K562 (cell line): ENCODE data around the gene CCNY. TPM values are rescaled to one million over a fixed set of nuclear protein-coding genes. Genes with fewer than 3 reads are reported as not detected.

Source experiments
- CBFA2T2 ChIP-seq: fragments of 450-650 bp; conservative IDR thresholded peaks from 2 replicates; pipeline ENCODE4 v1.6.1; 2017; ENCODE audit warnings: mild to moderate bottlenecking
- CBX3 ChIP-seq, 2 experiments: IDR thresholded peaks; 1 replicate in 1 of 2; 2 replicates in 1 of 2; pipeline ENCODE4 v1.6.1; 2012; ENCODE audit warnings: inconsistent platforms in 2 of 2, low read length in 2 of 2, borderline replicate concordance in 1 of 2, control low read depth in 1 of 2
- COPS2 ChIP-seq: fragments of 450-650 bp; conservative IDR thresholded peaks from 2 replicates; pipeline ENCODE4 v1.6.1; 2016; ENCODE audit warnings: mild to moderate bottlenecking, moderate library complexity
- DACH1 ChIP-seq: fragments of 450-650 bp; IDR thresholded peaks from 2 replicates; pipeline ENCODE4 v1.6.1; 2018; ENCODE audit not compliant: partially characterized antibody
- GABPB1 ChIP-seq: sonication (generic); formaldehyde crosslinking; IDR thresholded peaks from 2 replicates; pipeline ENCODE4 v1.8.0; 2022; ENCODE audit warnings: mild to moderate bottlenecking, missing genetic modification reagents
- HMG20A ChIP-seq: fragments of 450-650 bp; formaldehyde crosslinking; conservative IDR thresholded peaks from 2 replicates; pipeline ENCODE4 v1.4.0; 2020; ENCODE audit warnings: mild to moderate bottlenecking, mixed read lengths
- HNRNPLL ChIP-seq: fragments of 200-400 bp; formaldehyde crosslinking; IDR thresholded peaks from 2 replicates; pipeline ENCODE4 v1.6.1; 2017; ENCODE audit warnings: low read length, low read depth, mild to moderate bottlenecking; ENCODE audit not compliant: poor library complexity, severe bottlenecking
- NCOA4 ChIP-seq: fragments of 450-650 bp; IDR thresholded peaks from 2 replicates; pipeline ENCODE4 v1.6.1; 2018; ENCODE audit warnings: mild to moderate bottlenecking; ENCODE audit not compliant: partially characterized antibody
- PHB ChIP-seq: fragments of 250-450 bp; sonication (Bioruptor Pico); IDR thresholded peaks from 2 replicates; pipeline ENCODE4 v1.5.0; 2021
- POLR2AphosphoS5 ChIP-seq: IDR thresholded peaks from 2 replicates; pipeline ENCODE4 v1.6.1; 2011; ENCODE audit warnings: mild to moderate bottlenecking, low read depth, low read length, moderate library complexity; ENCODE audit not compliant: control insufficient read depth, insufficient read depth
- SMAD1 ChIP-seq: fragments of 150-350 bp; IDR thresholded peaks from 2 replicates; pipeline ENCODE4 v1.6.1; 2014; ENCODE audit warnings: low read length, low read depth; ENCODE audit not compliant: partially characterized antibody
- SMARCA4 ChIP-seq: fragments of 450-650 bp; IDR thresholded peaks from 2 replicates; pipeline ENCODE4 v1.6.1; 2016
- ZBTB17 ChIP-seq: fragments of 450-650 bp; formaldehyde crosslinking; IDR thresholded peaks from 2 replicates; pipeline ENCODE4 v1.4.0; 2020; ENCODE audit warnings: mild to moderate bottlenecking
- polyA plus RNA-seq, 8 experiments: library from polyadenylated mRNA; depleted of rRNA in 4 of 8; stranded (reverse) in 5 of 8; unstranded in 3 of 8; fragments of >200 nt; fragmentation: Nextera tagmentation in 2 of 8; fragmentation: Illumina TruSeq in 1 of 8; extraction: Ambion mirVana in 2 of 8; extraction: Trizol in 1 of 8; gene quantifications; 2 replicates each; pipeline versions ENCODE4 v1.2.1 to v1.2.3, GENCODE V29; 2011 to 2014; ENCODE audit warnings: inconsistent platforms in 1 of 8, missing spikeins in 1 of 8
- total RNA-seq, 7 experiments: library from RNA; depleted of rRNA in 6 of 7; stranded (reverse); fragments of >200 nt in 6 of 7; fragmentation: Illumina TruSeq in 2 of 7; extraction: Trizol in 2 of 7; gene quantifications; 2 replicates each; pipeline versions ENCODE4 v1.2.1 to v1.2.3, GENCODE V29; 2011 to 2021; ENCODE audit warnings: low replicate concordance in 1 of 7
- TF ChIP-seq, protein P1 (sequence below), 2 experiments: fragments of 450-650 bp in 1 of 2; IDR thresholded peaks; 2 replicates each; pipeline ENCODE4 v1.6.1; 2011 to 2017; ENCODE audit warnings: low read depth in 2 of 2, antibody characterized with exemption in 1 of 2, borderline replicate concordance in 1 of 2, low read length in 1 of 2, mild to moderate bottlenecking in 1 of 2, mixed read lengths in 1 of 2; ENCODE audit not compliant: control insufficient read depth in 1 of 2
- TF ChIP-seq, protein P2 (sequence below): fragments of 450-650 bp; IDR thresholded peaks from 2 replicates; pipeline ENCODE4 v1.6.1; 2018; ENCODE audit warnings: mild to moderate bottlenecking, low read depth; ENCODE audit not compliant: partially characterized antibody
- TF ChIP-seq, protein P3 (sequence below): fragments of 250-450 bp; sonication (Bioruptor Pico); IDR thresholded peaks from 2 replicates; pipeline ENCODE4 v1.5.0; 2020; ENCODE audit warnings: mild to moderate bottlenecking
- TF ChIP-seq, protein P4 (sequence below): fragments of 450-650 bp; formaldehyde crosslinking; IDR thresholded peaks from 2 replicates; pipeline ENCODE4 v1.4.0; 2020; ENCODE audit warnings: mild to moderate bottlenecking, moderate library complexity
- TF ChIP-seq, protein P5 (sequence below): fragments of 450-650 bp; IDR thresholded peaks from 2 replicates; pipeline ENCODE4 v1.6.1; 2017; ENCODE audit warnings: mild to moderate bottlenecking, moderate library complexity

The CCNY gene
- total and polyA plus RNA-seq, 9 of the 15 experiments (the other 6 are each of a cell fraction or from before 2014, with no cell fraction given), result 8.4 to 109 (median 38.6) TPM

DNA sequence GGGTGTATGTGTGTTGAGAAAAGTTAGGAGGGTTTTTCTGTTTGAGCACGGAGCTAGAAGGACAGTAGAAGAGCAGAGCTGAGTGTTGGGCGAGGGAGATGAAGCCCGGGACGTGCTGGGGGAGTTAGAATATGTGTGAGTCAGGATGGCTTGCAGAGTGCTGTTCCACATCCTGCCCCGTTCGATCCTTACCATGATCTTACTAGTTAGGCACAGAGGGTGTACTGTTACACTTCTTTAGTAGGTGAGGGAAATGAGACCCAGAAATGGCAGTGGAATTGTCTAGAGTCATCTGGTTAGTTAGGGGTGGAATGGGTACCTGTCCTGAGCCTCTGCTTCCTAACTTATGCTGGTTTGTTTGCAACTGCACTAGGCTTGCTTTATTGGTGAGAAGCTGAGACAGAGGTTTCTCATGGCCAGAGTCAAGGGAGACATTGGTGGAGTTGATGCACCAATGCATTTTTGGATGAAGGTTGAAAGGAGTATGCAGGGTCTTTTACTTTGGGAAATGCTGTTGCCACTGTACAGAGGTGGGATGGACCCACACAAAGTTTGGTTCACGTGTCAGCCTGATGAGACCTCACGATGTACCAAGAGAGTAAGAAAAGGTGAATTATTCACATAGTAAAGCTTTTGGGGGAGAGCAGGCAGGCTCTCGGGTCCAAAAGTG is 42.4 kb downstream of the CCNY start (continued):
- TF ChIP-seq, protein P1, sequence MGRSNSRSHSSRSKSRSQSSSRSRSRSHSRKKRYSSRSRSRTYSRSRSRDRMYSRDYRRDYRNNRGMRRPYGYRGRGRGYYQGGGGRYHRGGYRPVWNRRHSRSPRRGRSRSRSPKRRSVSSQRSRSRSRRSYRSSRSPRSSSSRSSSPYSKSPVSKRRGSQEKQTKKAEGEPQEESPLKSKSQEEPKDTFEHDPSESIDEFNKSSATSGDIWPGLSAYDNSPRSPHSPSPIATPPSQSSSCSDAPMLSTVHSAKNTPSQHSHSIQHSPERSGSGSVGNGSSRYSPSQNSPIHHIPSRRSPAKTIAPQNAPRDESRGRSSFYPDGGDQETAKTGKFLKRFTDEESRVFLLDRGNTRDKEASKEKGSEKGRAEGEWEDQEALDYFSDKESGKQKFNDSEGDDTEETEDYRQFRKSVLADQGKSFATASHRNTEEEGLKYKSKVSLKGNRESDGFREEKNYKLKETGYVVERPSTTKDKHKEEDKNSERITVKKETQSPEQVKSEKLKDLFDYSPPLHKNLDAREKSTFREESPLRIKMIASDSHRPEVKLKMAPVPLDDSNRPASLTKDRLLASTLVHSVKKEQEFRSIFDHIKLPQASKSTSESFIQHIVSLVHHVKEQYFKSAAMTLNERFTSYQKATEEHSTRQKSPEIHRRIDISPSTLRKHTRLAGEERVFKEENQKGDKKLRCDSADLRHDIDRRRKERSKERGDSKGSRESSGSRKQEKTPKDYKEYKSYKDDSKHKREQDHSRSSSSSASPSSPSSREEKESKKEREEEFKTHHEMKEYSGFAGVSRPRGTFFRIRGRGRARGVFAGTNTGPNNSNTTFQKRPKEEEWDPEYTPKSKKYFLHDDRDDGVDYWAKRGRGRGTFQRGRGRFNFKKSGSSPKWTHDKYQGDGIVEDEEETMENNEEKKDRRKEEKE (IDR thresholded peaks at IDR 0.05; ENCODE audit: borderline replicate concordance in 1 of 2, control insufficient read depth in 1 of 2, low read depth in 2 of 2, low read length in 1 of 2), result 0 out of 4 replicates have a peak, but pooled peaks of 1 of the 2 experiments have one; percentile 43
- TF ChIP-seq NCOA4 (no peak), POLR2AphosphoS5 (no peak), SMAD1 (no peak), HMG20A (CRISPR knock-in tag) (no peak), PHB (CRISPR knock-in tag) (no peak), SMARCA4 (peak; percentile 35), CBX3 (IDR thresholded peaks at IDR 0.05; ENCODE audit: borderline replicate concordance in 1 of 2, low read length in 2 of 2) (no peak), COPS2 (no peak), CBFA2T2 (no peak), DACH1 (no peak), ZBTB17 (CRISPR knock-in tag) (peak; percentile 92), GABPB1 (no peak), HNRNPLL (no peak)
- TF ChIP-seq, protein P2, sequence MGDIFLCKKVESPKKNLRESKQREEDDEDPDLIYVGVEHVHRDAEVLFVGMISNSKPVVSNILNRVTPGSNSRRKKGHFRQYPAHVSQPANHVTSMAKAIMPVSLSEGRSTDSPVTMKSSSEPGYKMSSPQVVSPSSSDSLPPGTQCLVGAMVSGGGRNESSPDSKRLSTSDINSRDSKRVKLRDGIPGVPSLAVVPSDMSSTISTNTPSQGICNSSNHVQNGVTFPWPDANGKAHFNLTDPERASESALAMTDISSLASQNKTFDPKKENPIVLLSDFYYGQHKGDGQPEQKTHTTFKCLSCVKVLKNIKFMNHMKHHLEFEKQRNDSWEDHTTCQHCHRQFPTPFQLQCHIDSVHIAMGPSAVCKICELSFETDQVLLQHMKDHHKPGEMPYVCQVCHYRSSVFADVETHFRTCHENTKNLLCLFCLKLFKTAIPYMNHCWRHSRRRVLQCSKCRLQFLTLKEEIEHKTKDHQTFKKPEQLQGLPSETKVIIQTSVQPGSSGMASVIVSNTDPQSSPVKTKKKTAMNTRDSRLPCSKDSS, result no peak
- TF ChIP-seq, protein P3, sequence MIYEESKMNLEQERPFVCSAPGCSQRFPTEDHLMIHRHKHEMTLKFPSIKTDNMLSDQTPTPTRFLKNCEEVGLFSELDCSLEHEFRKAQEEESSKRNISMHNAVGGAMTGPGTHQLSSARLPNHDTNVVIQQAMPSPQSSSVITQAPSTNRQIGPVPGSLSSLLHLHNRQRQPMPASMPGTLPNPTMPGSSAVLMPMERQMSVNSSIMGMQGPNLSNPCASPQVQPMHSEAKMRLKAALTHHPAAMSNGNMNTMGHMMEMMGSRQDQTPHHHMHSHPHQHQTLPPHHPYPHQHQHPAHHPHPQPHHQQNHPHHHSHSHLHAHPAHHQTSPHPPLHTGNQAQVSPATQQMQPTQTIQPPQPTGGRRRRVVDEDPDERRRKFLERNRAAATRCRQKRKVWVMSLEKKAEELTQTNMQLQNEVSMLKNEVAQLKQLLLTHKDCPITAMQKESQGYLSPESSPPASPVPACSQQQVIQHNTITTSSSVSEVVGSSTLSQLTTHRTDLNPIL (CRISPR knock-in tag), result no peak
- TF ChIP-seq, protein P4, sequence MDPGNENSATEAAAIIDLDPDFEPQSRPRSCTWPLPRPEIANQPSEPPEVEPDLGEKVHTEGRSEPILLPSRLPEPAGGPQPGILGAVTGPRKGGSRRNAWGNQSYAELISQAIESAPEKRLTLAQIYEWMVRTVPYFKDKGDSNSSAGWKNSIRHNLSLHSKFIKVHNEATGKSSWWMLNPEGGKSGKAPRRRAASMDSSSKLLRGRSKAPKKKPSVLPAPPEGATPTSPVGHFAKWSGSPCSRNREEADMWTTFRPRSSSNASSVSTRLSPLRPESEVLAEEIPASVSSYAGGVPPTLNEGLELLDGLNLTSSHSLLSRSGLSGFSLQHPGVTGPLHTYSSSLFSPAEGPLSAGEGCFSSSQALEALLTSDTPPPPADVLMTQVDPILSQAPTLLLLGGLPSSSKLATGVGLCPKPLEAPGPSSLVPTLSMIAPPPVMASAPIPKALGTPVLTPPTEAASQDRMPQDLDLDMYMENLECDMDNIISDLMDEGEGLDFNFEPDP (CRISPR knock-in tag), result no peak
- TF ChIP-seq, protein P5, sequence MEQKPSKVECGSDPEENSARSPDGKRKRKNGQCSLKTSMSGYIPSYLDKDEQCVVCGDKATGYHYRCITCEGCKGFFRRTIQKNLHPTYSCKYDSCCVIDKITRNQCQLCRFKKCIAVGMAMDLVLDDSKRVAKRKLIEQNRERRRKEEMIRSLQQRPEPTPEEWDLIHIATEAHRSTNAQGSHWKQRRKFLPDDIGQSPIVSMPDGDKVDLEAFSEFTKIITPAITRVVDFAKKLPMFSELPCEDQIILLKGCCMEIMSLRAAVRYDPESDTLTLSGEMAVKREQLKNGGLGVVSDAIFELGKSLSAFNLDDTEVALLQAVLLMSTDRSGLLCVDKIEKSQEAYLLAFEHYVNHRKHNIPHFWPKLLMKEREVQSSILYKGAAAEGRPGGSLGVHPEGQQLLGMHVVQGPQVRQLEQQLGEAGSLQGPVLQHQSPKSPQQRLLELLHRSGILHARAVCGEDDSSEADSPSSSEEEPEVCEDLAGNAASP, result no peak
